ENCODE results near the gene SDK1.
A peak's percentile ranks its signal among the peaks of the same experiment; 100 is the strongest.

Gene SDK1

DNA sequence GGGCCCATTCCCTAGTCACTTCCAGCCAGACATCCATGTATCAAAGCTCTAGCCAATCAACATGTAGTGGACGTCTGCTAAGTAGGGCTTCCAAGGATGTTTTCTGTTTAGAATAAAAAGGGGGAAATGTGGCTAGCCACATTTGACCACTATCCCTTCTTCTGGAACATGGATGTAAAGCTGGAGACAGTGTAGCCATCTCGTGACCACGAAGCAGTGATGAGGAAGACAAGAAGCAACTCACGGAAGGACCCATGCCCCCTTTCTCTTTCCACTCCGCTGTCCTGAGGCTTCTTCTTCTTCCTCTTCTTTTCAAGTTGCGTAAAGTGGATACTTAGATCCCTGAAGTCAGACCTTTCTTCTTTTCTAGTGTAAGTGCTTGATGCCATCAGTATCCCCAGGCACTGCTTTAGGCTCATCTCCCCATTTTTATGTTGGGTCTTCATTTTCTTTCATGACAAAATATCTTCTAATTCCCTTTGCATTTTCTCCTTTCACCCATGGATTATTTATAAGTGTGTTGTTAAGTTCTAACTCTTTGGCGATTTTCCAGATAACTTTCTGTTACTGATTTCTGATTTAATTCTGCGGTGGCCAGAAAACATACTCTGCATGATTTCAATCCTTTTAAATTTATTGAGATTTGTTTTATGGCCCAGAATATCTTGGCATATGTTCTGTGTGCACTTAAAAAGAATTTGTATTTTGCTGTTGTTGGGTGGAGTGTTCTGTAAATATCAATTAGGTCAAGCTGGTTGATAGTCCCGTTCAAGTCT lies 594.5 kb downstream of the SDK1 start:
- DNase-seq: no peak

GRCh38 chr7:3896169-3896765 lies 595.2 kb downstream of the SDK1 start:
- DNase-seq: no peak

- DNase-seq: peak; percentile 12
Measured at GRCh38 chr7:3897430-3898372, 596.6 kb downstream of the SDK1 start.

- no peak for DNase-seq
Measured at GRCh38 chr7:3899559-3899991, 598.5 kb downstream of the SDK1 start.

DNA sequence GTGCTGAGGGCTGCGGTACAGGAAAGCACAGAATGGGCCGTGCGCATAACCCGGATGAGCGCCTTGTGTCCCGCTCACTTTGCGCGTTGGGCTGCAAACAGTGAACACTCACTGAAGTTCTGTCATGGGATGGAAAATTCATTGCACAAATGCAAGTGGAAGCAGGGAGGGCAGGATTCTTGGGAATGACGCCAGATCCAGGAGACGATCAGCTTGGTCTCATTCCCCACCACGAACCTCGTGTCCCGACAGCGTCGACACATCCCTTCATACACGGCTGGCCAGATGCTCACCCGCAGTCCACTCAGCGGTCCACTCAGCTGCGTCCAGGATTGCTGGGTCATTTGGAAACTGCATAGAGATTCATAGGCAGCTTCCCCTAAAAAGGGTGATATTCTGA lies 607.1 kb downstream of the SDK1 start:
- DNase-seq: no peak

DNA sequence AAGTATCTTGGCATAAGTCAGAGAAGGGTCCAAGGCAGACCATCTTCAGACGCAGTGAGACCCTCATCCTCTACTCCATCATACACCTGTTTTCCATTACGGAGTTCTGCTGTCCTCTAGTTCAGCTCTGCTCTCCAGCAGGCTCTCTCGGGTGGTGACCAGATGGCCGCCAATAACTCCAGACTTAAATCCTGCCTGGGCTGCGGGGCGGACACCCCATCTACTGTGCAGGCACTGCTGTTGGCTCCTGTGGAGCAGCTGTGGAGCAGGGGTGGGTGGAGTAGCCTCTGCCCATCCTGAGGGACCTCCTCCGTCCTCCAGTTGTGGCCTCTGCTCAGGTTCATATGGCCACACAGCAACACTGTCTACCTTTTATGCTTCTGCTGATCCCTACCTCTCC lies 608.1 kb downstream of the SDK1 start:
- DNase-seq: no peak

- DNase-seq: no peak
Measured at GRCh38 chr7:3910054-3910453, 609.0 kb downstream of the SDK1 start.

DNA sequence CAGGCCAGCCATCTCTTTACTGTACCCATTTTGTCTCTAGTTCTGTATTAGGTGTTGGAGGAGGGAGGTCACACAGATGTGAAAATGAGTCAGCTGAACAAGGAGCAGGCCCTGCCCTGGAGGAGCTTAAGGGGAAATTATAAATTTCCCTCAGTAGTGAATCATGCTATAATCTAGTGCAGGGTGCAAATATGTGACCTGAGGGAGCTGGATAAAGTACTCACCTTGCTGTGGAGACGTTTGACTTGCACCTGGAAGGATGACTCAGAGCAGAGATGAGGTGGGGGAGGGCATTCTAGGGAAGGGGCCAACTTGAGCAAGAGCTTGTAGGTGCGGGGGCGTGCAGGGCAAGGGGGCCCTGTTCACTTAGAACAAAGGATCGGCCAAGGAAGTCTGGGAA lies 610.6 kb downstream of the SDK1 start:
- no peak for DNase-seq

GRCh38 chr7:3912291-3912690 lies 611.2 kb downstream of the SDK1 start:
- DNase-seq: no peak

DNA sequence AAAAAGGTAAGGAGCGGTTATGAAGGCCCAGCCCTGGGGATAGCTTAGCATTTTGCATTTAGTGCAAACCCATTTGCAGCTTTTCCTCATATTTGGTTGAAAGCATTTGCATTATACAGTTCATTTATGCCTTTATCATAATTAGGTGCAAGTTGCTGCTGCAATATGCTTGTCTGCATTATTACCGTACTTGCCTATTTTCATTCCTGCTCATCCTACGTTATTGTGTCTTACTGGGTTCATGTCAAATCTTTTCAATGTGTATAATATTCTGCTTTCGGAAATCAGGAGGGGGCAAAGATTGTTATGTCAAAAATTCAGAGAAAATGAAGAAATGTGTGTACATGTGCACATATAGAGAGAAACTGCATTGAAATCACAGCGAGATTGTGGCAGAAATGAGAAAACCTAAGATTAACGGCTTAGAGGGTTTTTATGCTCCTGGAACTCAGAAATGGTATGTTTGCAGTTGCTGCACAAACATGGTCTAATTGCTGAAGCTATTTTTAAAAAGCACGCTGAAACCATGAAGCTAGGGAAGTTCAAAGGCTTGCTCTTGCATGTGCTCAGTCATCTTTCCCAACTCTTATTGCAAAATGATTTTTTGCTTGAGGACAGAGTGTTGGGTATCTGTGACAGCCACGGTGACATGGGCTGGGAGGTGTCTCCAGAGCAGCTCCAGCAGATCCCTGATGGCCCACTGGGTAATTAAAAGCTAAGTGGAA lies 613.2 kb downstream of the SDK1 start:
- DNase-seq: no peak

DNA sequence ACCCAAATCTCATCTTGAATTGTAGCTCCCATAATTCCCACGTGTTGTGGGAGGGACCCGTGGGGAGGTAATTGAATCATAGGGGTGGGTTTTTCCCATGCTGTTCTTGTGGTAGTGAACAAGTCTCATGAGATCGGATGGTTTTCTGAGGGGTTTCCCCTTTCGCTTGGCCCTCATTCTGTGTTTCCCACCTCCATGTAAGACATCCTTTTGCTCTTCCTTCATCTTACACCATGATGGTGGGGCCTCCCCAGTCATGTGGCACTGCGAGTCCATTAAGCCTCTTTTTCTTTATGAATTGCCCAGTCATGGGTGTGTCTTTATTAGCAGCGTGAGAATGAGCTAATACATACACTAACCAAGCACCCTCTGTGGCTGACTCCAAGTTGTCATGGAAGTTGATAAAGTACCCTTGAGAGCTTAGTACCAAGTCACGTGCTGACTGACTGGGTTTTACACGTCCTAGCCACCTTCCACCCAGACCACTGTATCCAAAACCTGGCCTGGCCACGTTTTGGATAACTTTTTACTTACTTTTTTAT lies 614.4 kb downstream of the SDK1 start:
- no peak for DNase-seq

- DNase-seq: no peak
Measured at GRCh38 chr7:3916146-3916545, 615.1 kb downstream of the SDK1 start.

DNA sequence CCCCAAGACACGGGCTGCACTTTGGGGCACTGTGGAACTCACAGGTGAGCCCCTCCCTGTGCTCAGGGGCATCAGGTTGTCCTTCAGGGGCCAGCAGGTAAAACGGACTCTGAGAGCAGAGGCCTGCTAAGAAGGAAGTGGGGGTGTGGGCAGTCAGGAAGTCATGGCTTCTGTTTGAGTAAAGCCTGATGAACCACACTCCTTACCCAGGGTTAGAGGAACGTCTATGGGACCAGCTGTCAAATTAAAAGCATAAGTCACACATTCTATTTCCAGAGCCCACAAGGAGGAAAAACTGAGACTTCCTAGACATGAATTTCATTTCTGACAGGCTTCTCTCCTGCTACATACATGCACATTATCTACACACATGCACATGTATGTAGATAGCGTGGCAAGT lies 616.4 kb downstream of the SDK1 start:
- DNase-seq: no peak

DNA sequence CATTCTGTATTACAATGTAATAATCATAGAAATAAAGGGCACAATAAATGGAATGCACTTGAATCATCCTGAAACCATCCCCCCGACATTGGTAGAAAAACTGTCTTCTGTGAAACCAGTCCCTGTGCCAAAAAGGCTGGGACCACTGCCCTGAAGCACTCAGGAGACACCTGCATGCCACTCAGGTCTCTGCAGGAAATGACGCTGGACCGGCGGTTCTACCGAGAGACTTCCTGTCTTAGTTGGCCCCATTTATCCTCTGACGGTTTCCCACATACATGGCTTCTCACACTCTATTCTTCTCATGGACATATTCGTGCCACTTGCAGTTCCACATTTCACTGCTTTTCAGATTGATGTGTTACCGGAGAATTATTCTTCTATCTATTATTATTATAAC lies 617.5 kb downstream of the SDK1 start:
- DNase-seq: no peak

GRCh38 chr7:3922175-3922635 lies 621.2 kb downstream of the SDK1 start:
- DNase-seq: no peak

GRCh38 chr7:3923307-3923918 lies 622.4 kb downstream of the SDK1 start:
- no peak for DNase-seq

DNA sequence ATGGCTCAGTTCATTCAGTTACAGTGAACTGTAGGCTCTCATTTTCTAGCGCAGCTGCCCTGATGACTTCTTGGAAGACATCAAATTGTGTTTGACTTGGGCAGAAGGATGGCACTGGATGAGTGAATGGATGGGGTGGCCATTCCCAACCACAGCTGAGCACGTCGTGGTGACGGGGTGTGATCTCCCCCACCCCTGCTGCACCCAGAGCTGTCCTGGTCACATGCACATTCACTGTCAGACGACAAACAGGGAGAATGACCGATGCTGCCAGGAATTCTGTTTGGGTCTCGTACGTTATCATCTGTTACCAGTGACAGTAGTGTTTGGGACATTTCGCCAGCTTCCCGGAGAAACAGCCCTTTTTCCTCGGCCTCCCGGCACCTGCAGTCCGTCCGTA lies 623.2 kb downstream of the SDK1 start:
- DNase-seq: no peak

DNA sequence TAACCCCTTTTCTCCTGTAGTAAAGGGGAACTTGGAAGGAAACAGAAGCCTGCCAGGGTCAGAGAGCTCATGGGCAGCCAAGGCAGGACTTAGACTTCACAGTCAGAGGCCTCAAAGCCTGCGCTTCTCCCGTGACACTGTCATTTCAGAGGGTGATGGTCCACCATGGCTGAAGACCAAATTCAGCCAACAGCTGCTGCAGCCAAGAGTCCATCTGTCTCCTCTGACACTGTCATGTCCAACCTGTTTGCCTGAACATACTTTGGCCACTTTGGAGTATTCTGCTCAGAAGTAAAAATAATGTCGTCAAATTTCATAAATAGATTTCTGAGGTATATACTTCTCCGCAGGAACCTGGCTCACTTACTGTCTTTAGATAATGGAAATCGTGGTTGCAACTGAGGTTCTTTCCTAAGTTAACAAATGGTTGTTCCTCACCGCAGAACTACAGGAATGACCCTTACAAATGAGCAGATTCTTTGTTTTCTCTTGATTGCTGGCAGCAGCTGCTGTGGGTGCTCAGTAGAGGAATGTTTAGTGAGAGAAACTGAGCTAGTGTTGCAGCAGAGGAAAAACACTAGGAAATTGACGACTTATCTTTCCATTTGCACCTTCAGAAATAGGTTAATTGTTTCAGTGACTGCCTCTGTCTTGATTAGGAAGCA lies 626.5 kb downstream of the SDK1 start:
- DNase-seq: no peak

DNA sequence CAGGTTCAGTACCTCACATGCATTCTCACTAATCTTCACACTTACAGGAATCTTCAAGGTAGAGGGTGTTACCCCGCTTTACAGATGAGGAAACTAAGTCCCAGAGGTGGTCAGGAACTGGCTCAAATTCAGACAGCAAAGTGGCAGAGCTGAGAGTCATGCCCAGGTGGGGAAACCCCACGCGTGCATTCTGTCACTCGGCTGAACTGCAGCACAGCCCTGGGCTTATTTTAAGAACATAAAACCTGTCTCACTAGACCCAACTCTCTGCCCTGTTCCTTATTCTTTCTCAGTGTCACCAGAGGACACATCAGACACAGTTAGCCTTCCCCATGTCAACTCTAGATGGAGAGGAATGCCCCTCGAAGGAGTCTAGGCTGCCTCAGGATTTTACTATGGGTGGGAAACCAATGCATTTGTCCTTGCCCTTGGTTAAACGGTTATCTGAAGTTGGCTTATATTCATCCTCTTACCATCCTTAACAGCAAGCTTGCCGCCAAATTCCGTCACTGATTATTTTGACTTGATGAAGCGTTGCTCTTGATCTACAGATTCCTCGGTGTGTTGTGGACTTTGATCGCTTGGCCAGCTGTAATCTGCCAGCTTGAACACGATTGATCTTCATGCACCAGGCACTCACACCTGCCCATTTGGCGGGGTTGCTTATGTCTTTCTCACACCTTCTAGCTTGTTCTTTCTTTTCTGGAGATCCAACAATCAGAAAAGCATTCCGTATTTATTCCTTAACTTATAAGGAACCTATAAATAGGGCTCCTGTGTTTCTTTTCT lies 627.9 kb downstream of the SDK1 start:
- DNase-seq: no peak

DNA sequence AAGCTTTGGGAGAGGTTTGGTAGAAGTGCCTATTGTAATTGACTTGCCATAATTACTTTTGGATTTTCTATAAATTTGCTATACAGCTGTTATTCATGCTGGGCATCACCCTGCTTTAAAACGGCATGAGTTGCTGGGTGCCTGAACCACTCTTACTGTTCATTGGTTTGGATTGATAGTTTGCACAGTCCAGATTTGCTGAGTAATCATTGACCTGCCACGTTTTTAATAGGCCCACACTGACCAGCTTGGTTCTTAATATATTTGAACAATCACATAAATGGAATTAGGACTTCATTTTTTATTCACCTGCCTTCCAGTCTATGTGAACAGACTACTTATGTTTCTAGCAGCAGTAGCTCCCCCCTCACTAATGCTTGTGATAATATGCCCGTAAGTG lies 630.8 kb downstream of the SDK1 start:
- no peak for DNase-seq

GRCh38 chr7:3937146-3937545 lies 636.1 kb downstream of the SDK1 start:
- DNase-seq: no peak
